ENCODE measurements around the gene PHKG1.
"Not testable (repeated sequence)": the region's sequence is repeated elsewhere in the genome, so short reads cannot be mapped to it uniquely, and the experiment has no call there.

Gene PHKG1

GRCh38 chr7:56092789-56093531 lies at the start of gene PHKG1:
Gene PHKG1 (minus strand): TSS chr7:56092952. CDS start chr7:56088941, 4,011 bp downstream.
- peak; percentile 68 for DNase-seq (ENCODE audit: low spot score)

- DNase-seq (ENCODE audit: low spot score): not testable (repeated sequence)
These were observed 38.3 kb upstream of the PHKG1 start for GRCh38 chr7:56131062-56131461.

- no peak for DNase-seq (ENCODE audit: low spot score)
These were observed 34.7 kb upstream of the PHKG1 start for GRCh38 chr7:56127241-56127975.

GRCh38 chr7:56125831-56126230 lies 33.1 kb upstream of the PHKG1 start:
- DNase-seq (ENCODE audit: low spot score): no peak

GRCh38 chr7:56124981-56125380 lies 32.2 kb upstream of the PHKG1 start:
- no peak for DNase-seq (ENCODE audit: low spot score)

GRCh38 chr7:56121440-56121839 lies 28.7 kb upstream of the PHKG1 start:
- no peak for DNase-seq (ENCODE audit: low spot score)

- DNase-seq (ENCODE audit: low spot score): no peak
These were observed 23.2 kb upstream of the PHKG1 start, which contains the start of gene NUPR2 for GRCh38 chr7:56115852-56116538. Gene NUPR2 (minus strand): TSS chr7:56116417. CDS start chr7:56116314, 103 bp downstream.

- DNase-seq (ENCODE audit: low spot score): not testable (repeated sequence)
These were observed 19.5 kb upstream of the PHKG1 start for GRCh38 chr7:56112244-56112643.

- DNase-seq (ENCODE audit: low spot score): no peak
These were observed 17.9 kb upstream of the PHKG1 start for GRCh38 chr7:56110611-56111010.

- no peak for DNase-seq (ENCODE audit: low spot score)
These were observed 15.2 kb upstream of the PHKG1 start for GRCh38 chr7:56107954-56108258.

- peak; percentile 100 for DNase-seq (ENCODE audit: low spot score)
These were observed 13.6 kb upstream of the PHKG1 start, which contains the start of gene CHCHD2 for GRCh38 chr7:56106108-56107073. Gene CHCHD2 (minus strand): TSS chr7:56106476. CDS start chr7:56106413, 63 bp downstream.

- peak; percentile 93 for DNase-seq (ENCODE audit: low spot score)
These were observed 12.8 kb upstream of the PHKG1 start for GRCh38 chr7:56105508-56105907.

- not testable (repeated sequence) for DNase-seq (ENCODE audit: low spot score)
These were observed 11.4 kb upstream of the PHKG1 start for GRCh38 chr7:56104138-56104537.

- DNase-seq (ENCODE audit: low spot score): no peak
These were observed 6.9 kb upstream of the PHKG1 start for GRCh38 chr7:56099653-56100052.

- DNase-seq (ENCODE audit: low spot score): not testable (repeated sequence)
These were observed 5.6 kb upstream of the PHKG1 start for GRCh38 chr7:56098187-56099008.

GRCh38 chr7:56097700-56098099 lies 4.9 kb upstream of the PHKG1 start:
- peak; percentile 78 for DNase-seq (ENCODE audit: low spot score)

GRCh38 chr7:56092388-56092787 lies 364 bp downstream of the PHKG1 start:
- DNase-seq (ENCODE audit: low spot score): not testable (repeated sequence)

GRCh38 chr7:56091591-56091990 lies 1.2 kb downstream of the PHKG1 start:
- no peak for DNase-seq (ENCODE audit: low spot score)

GRCh38 chr7:56087445-56087844 lies 5.3 kb downstream of the PHKG1 start:
- DNase-seq (ENCODE audit: low spot score): no peak

GRCh38 chr7:56086761-56087160 lies 6.0 kb downstream of the PHKG1 start:
- DNase-seq (ENCODE audit: low spot score): no peak

Measured in RKO (cell line).